ENCODE data around the gene STK17B. TPM values are rescaled to one million over a fixed set of nuclear protein-coding genes. Genes with fewer than 3 reads are reported as not detected.

Gene STK17B
- total RNA-seq, 1 experiment from 2014 or later: 14.9 TPM

DNA sequence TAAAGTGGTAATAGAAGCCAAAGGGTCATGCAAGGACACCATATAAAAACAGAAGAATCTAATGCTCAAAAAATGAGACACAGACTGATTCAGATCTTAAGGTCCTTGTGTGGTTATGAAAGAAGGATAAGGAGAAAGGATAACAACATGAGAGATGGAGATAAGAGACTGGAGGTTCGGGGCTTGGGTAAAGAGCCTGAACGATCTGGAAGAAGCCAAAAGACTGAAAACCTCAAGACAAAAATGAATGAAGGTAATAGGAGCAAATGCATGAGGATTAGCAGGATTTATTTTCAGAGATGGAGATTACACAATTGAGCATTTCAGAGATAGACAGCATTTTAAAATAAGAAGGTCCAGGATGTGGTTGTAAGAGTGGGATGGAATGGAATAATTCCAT lies 26.1 kb downstream of the STK17B start:
- no peaks in the 10 kb centered on the region for H3K79me2 ChIP-seq (ENCODE audit: low read depth)
- DNase-seq: no peak
- no peak overlapping the region for H2AFZ ChIP-seq
- no peaks in the 10 kb centered on the region for H4K20me1 ChIP-seq (ENCODE audit: insufficient read depth)
- CTCF ChIA-PET: no interaction called here
- H3K27ac ChIP-seq: no peak overlapping the region
- BruUV-seq (replicated peaks): no TSS peak
- H3K4me2 ChIP-seq: no peak overlapping the region
- no peaks in the 10 kb centered on the region for H3K36me3 ChIP-seq (ENCODE audit: low read depth)
- no peaks in the 10 kb centered on the region for H3K9me3 ChIP-seq (ENCODE audit: insufficient read depth, low read depth)
- no peaks in the 10 kb centered on the region for H3F3A ChIP-seq (ENCODE audit: insufficient read depth, low read depth)
- intact Hi-C loops (cut with micrococcal nuclease; ENCODE audit: unreplicated experiment): no loop called here
- H3K9me2 ChIP-seq (ENCODE audit: insufficient read depth): no peaks in the 10 kb centered on the region
- POLR2A ChIA-PET (ENCODE audit: unreplicated experiment): no interaction called here
- no peaks in the 10 kb centered on the region for H3K27me3 ChIP-seq (ENCODE audit: insufficient read depth, low read depth)
- no peaks in the 10 kb centered on the region for H3K4me1 ChIP-seq (replicated peaks; ENCODE audit: insufficient read depth)
- TF ChIP-seq, protein P1, sequence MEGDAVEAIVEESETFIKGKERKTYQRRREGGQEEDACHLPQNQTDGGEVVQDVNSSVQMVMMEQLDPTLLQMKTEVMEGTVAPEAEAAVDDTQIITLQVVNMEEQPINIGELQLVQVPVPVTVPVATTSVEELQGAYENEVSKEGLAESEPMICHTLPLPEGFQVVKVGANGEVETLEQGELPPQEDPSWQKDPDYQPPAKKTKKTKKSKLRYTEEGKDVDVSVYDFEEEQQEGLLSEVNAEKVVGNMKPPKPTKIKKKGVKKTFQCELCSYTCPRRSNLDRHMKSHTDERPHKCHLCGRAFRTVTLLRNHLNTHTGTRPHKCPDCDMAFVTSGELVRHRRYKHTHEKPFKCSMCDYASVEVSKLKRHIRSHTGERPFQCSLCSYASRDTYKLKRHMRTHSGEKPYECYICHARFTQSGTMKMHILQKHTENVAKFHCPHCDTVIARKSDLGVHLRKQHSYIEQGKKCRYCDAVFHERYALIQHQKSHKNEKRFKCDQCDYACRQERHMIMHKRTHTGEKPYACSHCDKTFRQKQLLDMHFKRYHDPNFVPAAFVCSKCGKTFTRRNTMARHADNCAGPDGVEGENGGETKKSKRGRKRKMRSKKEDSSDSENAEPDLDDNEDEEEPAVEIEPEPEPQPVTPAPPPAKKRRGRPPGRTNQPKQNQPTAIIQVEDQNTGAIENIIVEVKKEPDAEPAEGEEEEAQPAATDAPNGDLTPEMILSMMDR (conservative IDR thresholded peaks at IDR 0.05): no peak
- no peak for TF ChIP-seq EZH2 (IDR thresholded peaks at IDR 0.05; ENCODE audit: low read depth)
- no peak overlapping the region for H3K4me3 ChIP-seq

DNA sequence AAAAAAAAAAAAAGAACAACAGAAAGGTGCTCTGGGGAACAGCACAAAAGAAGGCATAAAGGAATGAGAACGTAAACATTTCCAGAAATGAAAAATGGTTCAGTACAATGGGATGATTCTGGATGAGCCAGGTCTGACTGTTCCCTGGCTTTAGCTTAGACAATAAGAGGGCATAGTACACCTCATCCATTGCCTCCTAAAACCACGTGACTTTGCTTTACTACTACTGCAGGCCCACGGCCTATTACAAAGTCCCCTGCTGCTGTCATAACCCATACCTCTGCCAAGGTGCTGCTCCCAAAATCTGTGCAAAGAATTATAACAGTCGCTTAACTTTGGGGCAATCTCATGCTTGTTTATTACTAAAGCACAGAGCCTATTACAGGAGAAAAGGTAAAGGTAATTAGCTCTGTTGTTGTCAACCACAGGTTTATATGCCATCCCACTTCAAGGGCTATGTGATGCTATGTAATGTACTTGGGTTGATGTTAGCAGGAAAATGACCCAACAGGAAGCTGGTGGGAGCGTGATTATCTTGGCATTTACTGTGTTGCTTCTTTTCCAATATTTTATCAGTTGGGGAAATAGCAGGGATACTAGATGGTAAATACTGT lies 26.8 kb downstream of the STK17B start:
- TF ChIP-seq, protein P1 (conservative IDR thresholded peaks at IDR 0.05): no peak
- no peak for TF ChIP-seq EZH2 (IDR thresholded peaks at IDR 0.05; ENCODE audit: low read depth)
- no peak overlapping the region for H3K4me3 ChIP-seq
- no TSS peak for BruUV-seq (replicated peaks)
- no peaks in the 10 kb centered on the region for H3K9me2 ChIP-seq (ENCODE audit: insufficient read depth)
- H3K4me2 ChIP-seq: no peak overlapping the region
- H2AFZ ChIP-seq: no peak overlapping the region
- H3F3A ChIP-seq (ENCODE audit: insufficient read depth, low read depth): no peaks in the 10 kb centered on the region
- ChIA-PET POLR2A (ENCODE audit: unreplicated experiment) (no interaction called here), CTCF (no interaction called here)
- H3K27ac ChIP-seq: no peak overlapping the region
- no peaks in the 10 kb centered on the region for H3K36me3 ChIP-seq (ENCODE audit: low read depth)
- H3K4me1 ChIP-seq (replicated peaks; ENCODE audit: insufficient read depth): no peaks in the 10 kb centered on the region
- H3K27me3 ChIP-seq (ENCODE audit: insufficient read depth, low read depth): no peaks in the 10 kb centered on the region
- no peaks in the 10 kb centered on the region for H4K20me1 ChIP-seq (ENCODE audit: insufficient read depth)
- intact Hi-C loops (cut with micrococcal nuclease; ENCODE audit: unreplicated experiment): no loop called here
- no peaks in the 10 kb centered on the region for H3K9me3 ChIP-seq (ENCODE audit: insufficient read depth, low read depth)
- H3K79me2 ChIP-seq (ENCODE audit: low read depth): no peaks in the 10 kb centered on the region
- no peak for DNase-seq

DNA sequence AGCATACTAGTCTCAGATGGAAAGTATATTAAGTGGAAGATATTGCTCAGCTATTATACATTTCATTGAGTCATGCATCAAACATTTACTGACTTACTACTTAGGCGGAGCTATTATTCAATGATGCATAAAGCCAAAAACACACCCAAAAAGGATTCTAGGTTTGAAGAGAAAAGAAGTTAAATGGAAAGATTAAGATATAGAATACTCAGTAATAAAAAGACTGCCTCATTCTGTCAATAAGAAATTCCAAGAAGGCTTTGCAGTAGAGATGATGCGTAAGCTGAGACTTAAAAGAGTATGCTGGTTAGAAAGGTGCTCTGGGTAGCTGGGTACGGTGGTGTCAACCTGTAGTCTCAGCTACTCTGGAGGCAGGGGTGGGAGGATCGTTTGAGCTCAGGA lies 27.6 kb downstream of the STK17B start:
- Histone ChIP-seq H3K79me2 (ENCODE audit: low read depth) (no peaks in the 10 kb centered on the region), H3K4me3 (no peak overlapping the region), H3K36me3 (ENCODE audit: low read depth) (no peaks in the 10 kb centered on the region), H3K9me2 (ENCODE audit: insufficient read depth) (no peaks in the 10 kb centered on the region), H4K20me1 (ENCODE audit: insufficient read depth) (no peaks in the 10 kb centered on the region), H3K27me3 (ENCODE audit: insufficient read depth, low read depth) (no peaks in the 10 kb centered on the region), H3F3A (ENCODE audit: insufficient read depth, low read depth) (no peaks in the 10 kb centered on the region), H3K27ac (no peak overlapping the region), H3K4me1 (replicated peaks; ENCODE audit: insufficient read depth) (no peaks in the 10 kb centered on the region), H3K4me2 (no peak overlapping the region), H3K9me3 (ENCODE audit: insufficient read depth, low read depth) (no peaks in the 10 kb centered on the region), H2AFZ (no peak overlapping the region)
- POLR2A ChIA-PET (ENCODE audit: unreplicated experiment): interaction anchor here (0.7 kb wide), 1 partner anchor 656 kb away, joined by 22 read pairs; the partner anchor contains the start of gene GTF3C3
- TF ChIP-seq, protein P1 (conservative IDR thresholded peaks at IDR 0.05): no peak
- TF ChIP-seq EZH2 (IDR thresholded peaks at IDR 0.05; ENCODE audit: low read depth): no peak
- intact Hi-C loops (cut with micrococcal nuclease; ENCODE audit: unreplicated experiment): no loop called here
- no peak for DNase-seq
- CTCF ChIA-PET: no interaction called here
- no TSS peak for BruUV-seq (replicated peaks)

Measured in PC-9 (cell line).